SW 1271 (cell line): Measurements from ENCODE around the gene PPP2R2B.

ENCODE experiments used
- DNase-seq, 2 experiments: peaks; one replicate each; lab custom pipeline; 2025; lab: John Stamatoyannopoulos, UW

Gene PPP2R2B

GRCh38 chr5:146825033-146825432, 53.5 kb downstream of the PPP2R2B start:
- DNase-seq: no peak

GRCh38 chr5:146821732-146822131, 56.8 kb downstream of the PPP2R2B start:
- no peak for DNase-seq

- no peak for DNase-seq
Measured at GRCh38 chr5:146820987-146821386, 57.6 kb downstream of the PPP2R2B start.

DNA sequence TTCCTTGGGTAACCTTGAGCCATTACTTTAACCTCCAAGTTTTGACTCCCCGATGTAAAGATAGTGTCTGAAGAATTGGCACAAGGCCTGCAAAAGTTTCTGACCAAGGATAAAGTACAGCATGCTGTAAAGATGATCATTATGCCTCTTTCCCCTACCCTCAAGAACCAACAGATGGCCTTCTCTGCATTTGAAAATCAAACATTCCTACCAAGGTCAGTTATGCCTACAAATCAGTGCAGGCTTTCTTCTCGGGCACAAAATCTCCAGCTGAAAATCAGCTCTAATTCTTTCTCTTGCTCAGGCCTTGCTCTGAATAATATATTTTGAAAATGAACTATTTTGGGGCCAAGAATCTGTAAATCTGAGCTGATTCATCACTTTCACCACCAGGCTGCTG, 59.7 kb downstream of the PPP2R2B start:
- no peak for DNase-seq

DNA sequence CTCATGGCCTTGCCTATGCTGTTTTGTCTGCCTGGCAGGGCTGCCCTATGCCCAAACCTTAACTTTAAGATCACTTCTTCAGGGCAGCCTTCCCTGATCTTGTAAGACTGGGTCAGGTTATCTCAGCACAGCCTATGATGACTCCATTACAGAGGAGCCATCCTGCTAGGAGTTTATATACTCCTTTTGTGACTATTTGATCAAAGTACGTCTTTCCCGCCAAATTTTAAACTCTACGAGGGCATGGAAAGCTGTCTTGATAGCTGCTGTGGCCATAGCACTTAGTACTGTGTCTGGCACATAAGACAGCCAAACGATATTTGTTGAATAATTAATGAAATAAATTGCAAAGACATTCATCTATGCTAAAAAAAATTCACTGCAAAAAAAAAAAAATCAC, 60.6 kb downstream of the PPP2R2B start:
- DNase-seq: no peak

GRCh38 chr5:146816775-146817387, 61.7 kb downstream of the PPP2R2B start:
- no peak for DNase-seq

DNA sequence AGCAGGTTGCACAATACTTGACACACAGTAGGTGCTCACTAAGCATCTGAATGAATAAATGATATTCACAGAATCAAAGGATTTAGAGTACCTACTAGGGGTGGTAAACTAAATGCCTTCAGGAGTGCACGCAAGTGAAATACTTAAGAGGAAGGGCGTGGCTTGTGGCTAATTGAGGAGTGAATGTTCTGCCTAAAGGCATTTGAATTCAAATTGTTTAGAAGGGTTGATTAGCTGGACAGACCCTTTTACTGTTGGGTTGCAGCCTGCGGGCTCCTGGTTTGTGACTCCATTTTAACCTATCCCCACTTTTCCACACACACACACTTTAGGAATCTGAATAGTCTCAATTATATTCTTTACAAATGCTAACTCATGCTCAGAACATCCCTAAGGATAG, 63.1 kb downstream of the PPP2R2B start:
- no peak for DNase-seq

- no peak for DNase-seq
Measured at GRCh38 chr5:146813346-146814157, 65.0 kb downstream of the PPP2R2B start.

- no peak for DNase-seq
Measured at GRCh38 chr5:146805081-146805480, 73.5 kb downstream of the PPP2R2B start.

DNA sequence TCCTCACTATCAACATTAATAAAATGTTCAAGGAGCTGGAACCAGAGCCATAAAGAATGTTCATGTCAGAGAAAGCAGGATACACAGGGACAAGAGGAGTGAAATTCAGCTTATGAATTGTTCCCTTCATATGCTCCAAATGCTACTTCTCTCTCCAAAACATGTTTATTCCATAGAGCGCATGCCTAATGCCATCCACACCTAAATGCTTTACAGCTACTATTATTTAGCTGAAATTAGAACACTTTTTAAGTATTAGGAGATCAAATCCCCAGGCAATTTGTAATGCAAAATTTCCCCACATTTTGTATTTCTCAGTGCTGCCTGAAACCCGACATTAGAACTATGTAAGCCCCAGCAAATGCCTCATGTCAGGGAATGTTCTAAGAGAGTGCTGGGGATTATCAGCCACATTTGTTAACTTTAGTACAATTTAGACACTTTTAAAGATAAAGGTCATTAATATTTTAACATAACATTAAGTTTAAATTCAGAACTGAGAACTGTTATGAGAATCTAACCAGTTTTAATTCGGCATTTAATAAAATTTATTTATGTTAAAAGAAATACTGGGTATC, 75.5 kb downstream of the PPP2R2B start:
- no peak for DNase-seq

DNA sequence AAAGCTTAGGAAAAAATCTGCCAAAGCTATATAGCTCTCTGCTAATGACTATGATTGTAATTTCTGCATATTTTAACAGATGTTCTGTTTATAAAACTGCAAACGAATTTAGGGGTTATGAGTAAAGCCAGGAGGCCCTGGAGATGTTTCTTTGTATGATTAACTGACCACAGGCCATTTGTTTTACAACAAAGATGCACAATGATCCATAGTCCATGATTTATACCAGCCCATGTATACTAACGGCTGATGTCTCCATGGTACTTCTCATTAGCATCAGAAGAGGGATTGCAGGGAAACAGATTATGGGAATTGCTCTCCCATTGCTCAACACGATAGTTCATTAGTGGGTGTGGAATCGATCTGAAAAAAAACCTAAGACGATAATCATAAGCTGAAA, 78.9 kb downstream of the PPP2R2B start:
- no peak for DNase-seq

DNA sequence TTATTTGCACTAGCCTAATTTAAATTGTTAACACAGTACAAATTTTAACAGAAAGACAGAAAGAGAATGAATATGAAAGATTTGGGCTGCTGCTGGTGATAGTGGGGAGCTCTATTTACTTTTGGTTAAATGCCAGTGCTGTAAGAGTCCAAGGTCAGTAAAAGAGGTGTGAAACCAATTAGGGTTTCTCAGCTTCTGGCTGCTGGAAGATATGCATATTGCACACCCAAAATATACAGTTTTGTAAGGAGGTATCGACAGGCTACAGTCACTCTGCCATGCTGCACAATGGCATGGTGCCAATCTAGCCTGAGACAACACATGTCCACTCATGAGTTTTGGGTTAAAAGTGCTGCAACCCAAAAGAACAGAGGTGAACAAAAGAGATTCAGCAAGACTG, 79.3 kb downstream of the PPP2R2B start:
- no peak for DNase-seq

DNA sequence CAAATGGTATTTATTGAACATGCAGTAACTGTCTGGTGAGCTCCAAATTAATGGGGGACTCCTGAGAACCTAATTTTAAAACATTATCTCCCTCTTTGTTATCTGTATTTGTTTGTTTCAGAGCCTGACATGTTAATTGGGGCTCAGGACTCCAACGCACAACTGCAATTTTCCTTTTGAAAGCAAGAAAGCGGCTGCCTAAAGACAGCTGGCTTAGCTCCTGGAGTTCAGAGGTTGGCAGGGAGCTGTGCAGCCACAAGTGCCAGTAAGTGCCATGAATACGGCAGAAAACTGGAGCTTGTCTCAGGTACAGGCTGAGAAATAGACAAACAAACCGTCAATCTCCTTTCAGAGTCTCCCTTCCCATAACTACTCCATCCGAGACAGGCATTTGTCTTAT, 80.9 kb downstream of the PPP2R2B start:
- no peak for DNase-seq

- no peak for DNase-seq
Measured at GRCh38 chr5:146796911-146797310, 81.6 kb downstream of the PPP2R2B start.

- DNase-seq: no peak
Measured at GRCh38 chr5:146796144-146796543, 82.4 kb downstream of the PPP2R2B start.

DNA sequence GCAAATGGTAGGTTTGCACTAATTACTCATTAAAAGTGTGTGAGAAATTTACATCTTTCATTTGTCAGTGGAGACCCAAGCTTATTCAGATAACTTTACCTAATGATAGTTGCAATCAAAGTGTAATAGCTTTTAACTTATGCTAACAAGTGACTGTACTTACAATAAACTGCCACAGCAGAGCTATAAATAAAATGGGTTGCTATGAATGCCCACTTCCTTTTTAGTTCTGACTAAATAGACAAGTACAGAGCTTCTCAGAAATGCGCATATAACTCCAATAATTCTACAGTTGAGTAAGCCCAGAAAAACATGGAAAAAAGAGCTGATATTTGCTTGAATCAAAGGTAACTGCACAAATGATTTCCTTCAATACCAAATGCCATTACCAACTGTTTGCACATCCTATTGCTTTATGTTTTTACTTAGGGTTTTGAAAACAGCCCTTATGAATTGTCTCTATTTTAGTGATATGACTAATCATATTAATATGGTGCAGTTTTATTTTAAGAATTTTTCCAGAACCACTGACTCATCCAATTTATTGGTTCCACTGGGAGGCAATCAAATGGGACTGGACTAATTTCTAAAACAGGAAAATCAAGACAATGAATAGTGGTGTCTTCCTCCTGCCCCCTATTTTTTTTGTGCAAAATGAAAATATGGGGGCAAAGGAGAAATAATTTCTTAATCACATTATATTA, 84.1 kb downstream of the PPP2R2B start:
- DNase-seq: no peak

DNA sequence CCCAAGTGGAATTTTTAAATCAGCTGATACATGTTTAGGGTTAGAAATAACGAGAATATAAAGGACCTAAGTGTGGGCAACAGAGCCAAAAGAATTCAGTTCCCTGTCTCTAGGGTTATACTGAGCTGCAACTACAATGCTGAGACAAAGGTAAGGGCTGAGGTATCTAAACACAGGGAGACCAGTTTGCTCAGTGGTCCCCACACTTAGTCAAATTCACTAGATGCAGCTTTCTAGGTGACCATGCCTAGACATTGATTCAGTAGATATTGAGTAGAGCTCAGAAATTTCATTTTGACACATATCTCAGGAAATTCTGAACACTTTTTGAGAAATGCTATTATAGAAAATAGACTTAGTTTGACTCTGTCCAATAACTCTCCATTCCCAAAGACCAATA, 84.8 kb downstream of the PPP2R2B start:
- DNase-seq: no peak

GRCh38 chr5:146791471-146791870, 87.1 kb downstream of the PPP2R2B start:
- no peak for DNase-seq

DNA sequence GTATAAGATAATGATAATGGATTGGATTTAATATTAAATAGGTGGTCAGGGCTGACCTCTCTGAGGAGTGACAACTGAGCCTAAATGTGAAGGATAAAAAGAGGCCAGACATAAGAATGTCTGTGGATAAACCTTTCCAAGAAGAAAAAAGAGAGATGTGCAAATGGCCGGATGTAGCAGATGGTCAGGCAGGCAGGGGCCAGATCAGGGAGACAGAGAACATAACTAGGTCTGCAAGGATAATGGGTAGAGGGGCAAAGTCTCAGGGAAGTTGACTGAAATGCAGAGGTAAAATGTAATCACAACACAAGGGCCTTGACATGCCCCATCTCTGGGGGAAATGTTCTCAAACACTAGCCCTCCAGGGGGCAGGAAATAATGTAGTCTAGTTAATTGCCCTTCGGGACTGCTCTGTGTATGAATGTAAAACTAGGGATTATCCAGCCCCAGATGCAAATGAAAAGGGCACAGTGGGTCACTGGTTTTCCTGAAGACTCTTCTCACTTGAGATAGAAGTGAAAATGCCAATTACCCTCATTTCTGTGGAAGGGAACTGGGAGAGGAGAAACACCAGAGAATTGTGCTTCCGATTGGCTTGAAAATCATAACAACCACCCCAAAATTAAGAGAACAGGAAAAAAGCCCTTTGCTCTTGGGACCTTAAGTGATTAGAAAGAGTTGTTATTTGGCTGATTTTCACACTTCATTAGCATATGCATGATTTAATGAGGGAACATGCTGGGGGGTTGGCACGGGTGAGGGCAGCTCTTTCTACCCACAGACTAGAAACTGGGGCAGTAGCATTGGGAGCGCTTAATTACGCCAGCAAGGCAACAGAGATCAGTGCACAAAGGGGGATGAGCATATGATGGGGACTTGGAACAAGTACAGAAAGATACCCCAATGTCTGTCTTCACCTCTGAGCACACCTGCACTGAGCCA, 88.6 kb downstream of the PPP2R2B start:
- no peak for DNase-seq

DNA sequence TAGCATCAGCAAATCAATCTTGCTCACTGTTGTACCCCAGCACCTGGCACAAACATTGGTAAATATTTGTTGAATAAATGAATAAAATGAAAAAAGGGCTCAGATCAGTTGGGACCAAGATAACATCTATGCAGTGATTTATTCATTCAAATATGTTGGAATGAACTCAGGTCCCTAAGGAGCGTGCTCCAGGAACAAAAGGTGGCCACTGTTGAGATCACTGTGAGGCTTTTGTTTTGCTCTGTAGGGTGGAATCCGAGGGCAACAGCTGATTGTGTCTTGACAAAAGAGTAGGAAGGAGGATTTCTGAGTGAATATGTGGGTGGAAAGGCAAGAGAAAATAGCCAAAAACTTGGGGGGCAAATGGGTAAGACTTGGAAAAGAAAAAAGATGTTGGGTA, 89.7 kb downstream of the PPP2R2B start:
- no peak for DNase-seq

- DNase-seq: no peak
Measured at GRCh38 chr5:146785065-146785464, 93.5 kb downstream of the PPP2R2B start.

DNA sequence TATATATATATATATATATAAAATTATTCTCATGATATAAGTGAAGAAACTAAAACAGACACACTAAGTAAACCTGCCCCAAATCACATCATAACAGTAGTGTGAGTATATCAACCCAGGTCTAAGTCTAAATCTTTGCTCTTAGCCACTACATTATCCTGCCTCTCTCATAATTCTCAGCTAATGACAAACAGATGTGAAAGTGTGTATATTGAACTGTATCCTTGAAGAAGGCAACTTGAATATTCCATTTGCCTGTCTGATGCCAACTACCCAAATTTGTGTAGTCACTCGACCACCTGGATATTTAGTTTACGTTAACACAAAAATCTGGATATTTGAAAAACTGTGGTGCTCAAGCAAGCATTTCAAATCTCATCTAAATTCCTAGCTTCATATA, 97.4 kb downstream of the PPP2R2B start:
- no peak for DNase-seq
